H9 (cell line): ENCODE data around the gene DACH1. TPM values are rescaled to one million over a fixed set of nuclear protein-coding genes. Genes with fewer than 3 reads are reported as not detected.
"Not testable (repeated sequence)": the region's sequence is repeated elsewhere in the genome, so short reads cannot be mapped to it uniquely, and the experiment has no call there.

Experiments used
- DNase-seq: peaks from one replicate; pipeline ENCODE4 v3.0.0-alpha.2; 2017
- H2AFZ ChIP-seq: one replicate; pipeline ENCODE4 v1.6.1; 2013; ENCODE audit warnings: mild to moderate bottlenecking, low read length, control low read depth, moderate library complexity
- H2AK5ac ChIP-seq: 2 replicates; pipeline ENCODE4 v1.6.1; 2013; ENCODE audit warnings: low read length, control low read depth, mixed read lengths; ENCODE audit not compliant: insufficient read length
- H2BK120ac ChIP-seq: one replicate; pipeline ENCODE4 v1.6.1; 2013; ENCODE audit warnings: low read depth, mild to moderate bottlenecking, low read length, control low read depth, inconsistent platforms; ENCODE audit not compliant: poor library complexity, severe bottlenecking
- H2BK12ac ChIP-seq: 2 replicates; pipeline ENCODE4 v1.6.1; 2013; ENCODE audit warnings: low read length, control low read depth, mixed read lengths, low read depth; ENCODE audit not compliant: insufficient read length
- H2BK15ac ChIP-seq: 2 replicates; pipeline ENCODE4 v1.6.1; 2013; ENCODE audit warnings: low read depth, low read length, control low read depth
- H2BK20ac ChIP-seq: one replicate; pipeline ENCODE4 v1.6.1; 2013; ENCODE audit warnings: low read depth, mild to moderate bottlenecking, low read length, control low read depth, inconsistent platforms; ENCODE audit not compliant: poor library complexity, severe bottlenecking
- H2BK5ac ChIP-seq: 2 replicates; pipeline ENCODE4 v1.6.1; 2013; ENCODE audit warnings: low read length, control low read depth, mixed read lengths; ENCODE audit not compliant: insufficient read length
- H3K14ac ChIP-seq: 2 replicates; pipeline ENCODE4 v1.6.1; 2013; ENCODE audit warnings: low read length, control low read depth; ENCODE audit not compliant: insufficient read depth
- H3K18ac ChIP-seq: 2 replicates; pipeline ENCODE4 v1.6.1; 2013; ENCODE audit warnings: low read depth, mild to moderate bottlenecking, mixed read lengths, low read length, control low read depth; ENCODE audit not compliant: insufficient read length
- H3K23ac ChIP-seq: 2 replicates; pipeline ENCODE4 v1.6.1; 2013; ENCODE audit warnings: low read length, control low read depth, mixed read lengths, low read depth; ENCODE audit not compliant: insufficient read length
- H3K23me2 ChIP-seq: 2 replicates; pipeline ENCODE4 v1.6.1; 2013; ENCODE audit warnings: low read depth, mild to moderate bottlenecking, mixed read lengths, low read length, control low read depth; ENCODE audit not compliant: insufficient read length, poor library complexity, severe bottlenecking
- H3K27ac ChIP-seq: 2 replicates; pipeline ENCODE4 v1.5.1; 2013; ENCODE audit warnings: low read length, control low read depth, mixed read lengths, low read depth; ENCODE audit not compliant: insufficient read length
- H3K27me3 ChIP-seq: 2 replicates; pipeline ENCODE4 v1.6.1; 2013; ENCODE audit warnings: low read length, control low read depth, inconsistent platforms; ENCODE audit not compliant: insufficient read depth
- H3K4ac ChIP-seq: 2 replicates; pipeline ENCODE4 v1.6.1; 2013; ENCODE audit warnings: low read depth, mild to moderate bottlenecking, control low read depth, inconsistent platforms, low read length, moderate library complexity
- H3K4me1 ChIP-seq: 2 replicates; pipeline ENCODE4 v1.6.1; 2013; ENCODE audit warnings: low read length, control low read depth, inconsistent platforms; ENCODE audit not compliant: insufficient read depth
- H3K4me2 ChIP-seq: 2 replicates; pipeline ENCODE4 v1.6.1; 2013; ENCODE audit warnings: low read length, control low read depth, mixed read lengths; ENCODE audit not compliant: insufficient read length, insufficient read depth
- H3K56ac ChIP-seq: 2 replicates; pipeline ENCODE4 v1.6.1; 2013; ENCODE audit warnings: low read depth, mild to moderate bottlenecking, mixed read lengths, low read length, control low read depth; ENCODE audit not compliant: insufficient read length
- H3K79me1 ChIP-seq: 2 replicates; pipeline ENCODE4 v1.6.1; 2013; ENCODE audit warnings: low read depth, mild to moderate bottlenecking, moderate library complexity, low read length, control low read depth, inconsistent platforms; ENCODE audit not compliant: insufficient read depth, poor library complexity, severe bottlenecking
- H3K79me2 ChIP-seq: 2 replicates; pipeline ENCODE4 v1.6.1; 2013; ENCODE audit warnings: low read length, control low read depth, inconsistent platforms; ENCODE audit not compliant: insufficient read depth
- H3K9ac ChIP-seq: 2 replicates; pipeline ENCODE4 v1.6.1; 2013; ENCODE audit warnings: low read length, control low read depth, mixed read lengths; ENCODE audit not compliant: insufficient read length; ENCODE audit errors: extremely low read depth
- H3K9me3 ChIP-seq: one replicate; pipeline ENCODE4 v1.6.1; 2013; ENCODE audit warnings: low read depth, low read length, inconsistent platforms; ENCODE audit not compliant: control insufficient read depth
- H3T11ph ChIP-seq: one replicate; pipeline ENCODE4 v1.6.1; 2013; ENCODE audit warnings: mild to moderate bottlenecking, low read length, control low read depth, inconsistent platforms
- H4K20me1 ChIP-seq: one replicate; pipeline ENCODE4 v1.6.1; 2013; ENCODE audit not compliant: control insufficient read depth, insufficient read length, insufficient read depth
- H4K5ac ChIP-seq: 2 replicates; pipeline ENCODE4 v1.6.1; 2013; ENCODE audit warnings: low read depth, mild to moderate bottlenecking, mixed read lengths, low read length, control low read depth; ENCODE audit not compliant: insufficient read length
- H4K8ac ChIP-seq: replicated peaks from 2 replicates; pipeline ENCODE4 v1.6.1; 2013; ENCODE audit warnings: low read length, control low read depth, mixed read lengths, low read depth; ENCODE audit not compliant: insufficient read length
- H4K91ac ChIP-seq: 2 replicates; pipeline ENCODE4 v1.6.1; 2013; ENCODE audit warnings: low read depth, mild to moderate bottlenecking, moderate library complexity, mixed read lengths, low read length, control low read depth; ENCODE audit not compliant: insufficient read length
- H3K27ac Mint-ChIP-seq, 3 experiments: 2 replicates in 2 of 3; 3 replicates in 1 of 3; pipeline ENCODE4 v1.8.0; 2020 to 2021; ENCODE audit warnings: mixed read lengths in 3 of 3, mild to moderate bottlenecking in 1 of 3, moderate library complexity in 1 of 3
- H3K27me3 Mint-ChIP-seq: 2 replicates; pipeline ENCODE4 v1.8.0; 2021; ENCODE audit warnings: low read depth, mild to moderate bottlenecking, moderate library complexity, mixed read lengths
- H3K36me3 Mint-ChIP-seq, 3 experiments: 2 replicates in 2 of 3; 3 replicates in 1 of 3; pipeline ENCODE4 v1.8.0; 2020 to 2021; ENCODE audit warnings: low read depth in 3 of 3, mixed read lengths in 3 of 3; ENCODE audit not compliant: insufficient read depth in 1 of 3
- H3K4me1 Mint-ChIP-seq, 2 experiments: 2 replicates each; pipeline ENCODE4 v1.8.0; 2020; ENCODE audit warnings: mixed read lengths in 2 of 2
- H3K4me3 Mint-ChIP-seq, 2 experiments: 2 replicates in 1 of 2; 3 replicates in 1 of 2; pipeline ENCODE4 v1.8.0; 2020 to 2021; ENCODE audit warnings: mild to moderate bottlenecking in 2 of 2, mixed read lengths in 2 of 2, moderate library complexity in 1 of 2
- H3K9me3 Mint-ChIP-seq, 2 experiments: 2 replicates in 1 of 2; 3 replicates in 1 of 2; pipeline ENCODE4 v1.8.0; 2020; ENCODE audit warnings: mild to moderate bottlenecking in 2 of 2, mixed read lengths in 2 of 2, moderate library complexity in 1 of 2
- CTCF ChIP-seq: fragments of 200-600 bp; sonication (generic); conservative IDR thresholded peaks from 3 replicates; pipeline ENCODE4 v1.8.0; 2021; ENCODE audit warnings: antibody characterized with exemption, mild to moderate bottlenecking
- WGBS: extraction: QIAGEN DNeasy Blood & Tissue Kit; methylation state at CpG from one replicate; pipeline ENCODE4 v1.1.7; 2013; ENCODE audit warnings: missing lambda C conversion rate, low lambda C conversion rate, mixed read lengths; ENCODE audit not compliant: insufficient read length; ENCODE audit errors: extremely low coverage; 5-methylcytosine and 5-hydroxymethylcytosine counted together
- total RNA-seq: library from RNA; stranded (reverse); gene quantifications from 2 replicates; pipeline ENCODE4 v1.2.1, GENCODE V29; 2021

DACH1 gene
- total RNA-seq, 1 experiment from 2014 or later = not detected

- H4K20me1 ChIP-seq = no peaks in the 10 kb centered on the region
- H2BK12ac ChIP-seq = no peak overlapping the region
- H2BK5ac ChIP-seq = no peak overlapping the region
- DNase-seq = no peak
- no peak overlapping the region for H2BK120ac ChIP-seq
- no peak overlapping the region for H3K23ac ChIP-seq
- no peak overlapping the region for H3K4me2 ChIP-seq
- Mint-ChIP-seq H3K36me3 (peaks cover 0 to 3% (median 0%) of the 10 kb centered on the region in 3 experiments; a peak in 2 of 7 replicates), H3K27me3 (no peaks in the 10 kb centered on the region), H3K9me3 (peaks cover 0 to 2% of the 10 kb centered on the region in 2 experiments; a peak in 1 of 5 replicates), H3K4me1 (peaks cover 0 to 4% of the 10 kb centered on the region in 2 experiments; a peak in 1 of 4 replicates), H3K27ac (peak overlapping the region in 2 of 3 experiments; percentile 32 to 35; a peak in 1 of 7 replicates), H3K4me3 (no peak overlapping the region)
- no peaks in the 10 kb centered on the region for H3K9me3 ChIP-seq
- H3K79me1 ChIP-seq = no peaks in the 10 kb centered on the region
- no peaks in the 10 kb centered on the region for H3K4me1 ChIP-seq
- no peak overlapping the region for H4K5ac ChIP-seq
- no peak overlapping the region for H3K14ac ChIP-seq
- no CpG with 5 or more reads among the region's 2 CpGs for WGBS
- H3K27ac ChIP-seq = no peak overlapping the region
- no peak overlapping the region for H4K8ac ChIP-seq
- no peaks in the 10 kb centered on the region for H3K23me2 ChIP-seq
- H3K18ac ChIP-seq = no peak overlapping the region
- H3K9ac ChIP-seq = no peak overlapping the region
- no peak overlapping the region for H2BK20ac ChIP-seq
- H3K56ac ChIP-seq = no peak overlapping the region
- H3K27me3 ChIP-seq = no peaks in the 10 kb centered on the region
- no peaks in the 10 kb centered on the region for H3K79me2 ChIP-seq
- no peak overlapping the region for H4K91ac ChIP-seq
- no peak overlapping the region for H2BK15ac ChIP-seq
- H2AK5ac ChIP-seq = no peak overlapping the region
- TF ChIP-seq CTCF = no peak
- no peak overlapping the region for H3K4ac ChIP-seq
- H2AFZ ChIP-seq = no peak overlapping the region
- no peak overlapping the region for H3T11ph ChIP-seq
These were observed 28.2 kb downstream of the DACH1 start for GRCh38 chr13:71838842-71839241.

GRCh38 chr13:71837582-71837981, 29.4 kb downstream of the DACH1 start:
- not testable (repeated sequence) for H3K4ac ChIP-seq, H3K9me3 Mint-ChIP-seq, H3K79me2 ChIP-seq, H3K56ac ChIP-seq, H4K8ac ChIP-seq, H3K4me2 ChIP-seq, H3K9me3 ChIP-seq, H3K27me3 ChIP-seq, H3K4me1 ChIP-seq, H3K27me3 Mint-ChIP-seq, H4K5ac ChIP-seq, H2BK120ac ChIP-seq, H3K27ac Mint-ChIP-seq, H3K9ac ChIP-seq, H2BK15ac ChIP-seq, H3K23ac ChIP-seq, H4K20me1 ChIP-seq, H3K36me3 Mint-ChIP-seq, H3K18ac ChIP-seq, H2AFZ ChIP-seq, H2BK5ac ChIP-seq, H2BK20ac ChIP-seq, H3K27ac ChIP-seq, H2BK12ac ChIP-seq, H4K91ac ChIP-seq, H3K79me1 ChIP-seq, H3K4me3 Mint-ChIP-seq, H3K14ac ChIP-seq, H2AK5ac ChIP-seq, H3K23me2 ChIP-seq, H3T11ph ChIP-seq, H3K4me1 Mint-ChIP-seq, DNase-seq
- WGBS = no CpG with 5 or more reads among the region's 5 CpGs
